GM21390 (cell line): Measurements from ENCODE around the gene PRPH.
"Not testable (repeated sequence)": the region's sequence is repeated elsewhere in the genome, so short reads cannot be mapped to it uniquely, and the experiment has no call there.

ENCODE experiments used
- ATAC-seq: cut with Tn5 transposase; IDR thresholded peaks from one replicate; pipeline ENCODE4 v1.9.1; 2021; ENCODE audit not compliant: unreplicated experiment

Gene PRPH

DNA sequence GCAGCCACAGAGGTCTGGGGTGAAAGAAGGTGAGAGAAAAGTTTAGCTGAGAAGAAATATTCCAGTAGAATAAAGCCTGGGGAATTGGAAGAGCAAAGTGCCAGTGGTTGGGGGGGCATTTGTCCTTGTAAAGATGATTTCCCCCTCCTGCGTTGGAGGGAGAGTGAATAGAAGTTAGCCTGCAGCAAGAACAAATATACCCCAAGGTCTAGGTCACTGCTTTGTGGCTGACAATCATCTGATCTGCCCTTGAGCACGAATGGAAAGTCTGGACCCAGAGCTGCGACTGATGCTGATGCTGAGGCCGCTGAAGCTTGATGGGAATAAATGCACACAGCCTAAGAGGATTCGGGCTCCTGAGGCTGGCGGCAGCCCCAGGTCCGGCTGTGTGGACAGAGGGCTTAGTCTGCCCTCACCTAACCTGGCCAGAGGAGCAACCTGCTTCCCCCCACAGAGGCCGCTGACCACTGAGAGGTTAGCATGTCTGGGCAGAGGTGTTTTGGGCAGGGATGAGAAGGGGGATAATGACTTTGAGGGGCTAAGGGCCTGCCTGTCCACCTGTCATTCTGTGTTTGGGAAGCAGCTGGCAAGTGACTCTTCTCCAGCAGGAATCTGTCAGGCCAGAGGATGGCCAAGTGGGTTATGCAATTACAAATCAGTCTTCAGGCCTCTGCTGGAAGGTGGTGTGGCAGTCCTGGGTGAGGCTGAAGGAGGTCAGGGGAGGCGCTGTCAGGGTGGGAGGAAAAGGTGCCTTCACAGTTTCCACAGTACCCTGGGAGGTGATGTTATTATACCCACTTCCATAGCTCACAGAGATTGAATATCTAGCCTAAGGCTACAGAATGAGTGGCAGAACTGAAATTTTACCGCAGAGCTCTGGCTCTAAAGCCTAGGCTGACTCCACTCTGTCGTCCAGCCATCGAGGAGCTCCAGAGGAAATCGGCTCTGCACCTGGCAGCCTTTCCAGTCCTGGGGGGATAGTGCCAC, 18.4 kb upstream of the PRPH start:
- ATAC-seq, result no peak

GRCh38 chr12:49277466-49277865, 17.5 kb upstream of the PRPH start:
- no peak for ATAC-seq

GRCh38 chr12:49279706-49280159, 15.2 kb upstream of the PRPH start:
- ATAC-seq, result no peak

GRCh38 chr12:49280545-49280944, 14.4 kb upstream of the PRPH start:
- not testable (repeated sequence) for ATAC-seq

GRCh38 chr12:49282302-49282701, 12.6 kb upstream of the PRPH start:
- no peak for ATAC-seq

GRCh38 chr12:49282740-49283375, 12.1 kb upstream of the PRPH start:
- ATAC-seq, result not testable (repeated sequence)

DNA sequence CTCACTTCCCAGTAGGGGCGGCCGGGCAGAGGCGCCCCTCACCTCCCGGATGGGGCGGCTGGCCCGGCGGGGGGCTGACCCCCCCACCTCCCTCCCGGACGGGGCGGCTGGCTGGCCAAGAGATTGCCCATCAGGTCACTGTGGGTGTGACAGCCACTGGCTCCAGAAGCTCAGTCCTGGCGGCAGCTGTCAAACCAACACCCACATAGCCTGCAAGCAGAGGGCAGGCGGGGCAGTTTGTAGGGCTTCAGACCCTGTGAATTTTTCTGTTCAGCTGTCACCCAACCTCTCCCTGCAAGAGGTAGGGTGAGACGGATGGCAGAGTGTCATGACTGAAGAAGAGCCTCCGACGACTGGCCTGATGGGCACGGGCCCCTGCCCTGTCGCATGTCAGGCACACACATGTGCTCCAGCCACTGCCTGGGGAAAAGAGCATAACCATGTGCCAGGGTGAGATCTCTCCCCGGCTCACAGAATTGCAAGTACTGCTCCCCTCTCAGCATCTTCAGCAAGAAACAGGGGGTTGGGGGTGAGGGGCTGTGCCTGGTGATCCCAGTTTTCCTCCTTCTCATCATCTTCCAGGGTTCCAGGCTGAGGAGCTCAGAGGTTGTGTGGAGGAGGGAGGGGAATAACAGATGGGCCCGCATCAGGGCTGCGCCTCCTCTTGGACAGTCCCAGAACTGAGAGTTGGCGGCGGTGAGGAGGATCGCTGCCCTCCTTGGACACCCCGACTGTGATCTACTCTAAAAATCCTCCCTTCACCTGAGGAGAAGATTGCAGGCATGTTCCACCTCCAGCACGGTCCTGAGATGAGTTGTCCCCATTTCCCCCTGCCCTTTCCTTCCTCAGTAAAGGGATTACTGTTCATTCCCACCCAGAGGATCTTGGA, 11.2 kb upstream of the PRPH start:
- ATAC-seq, result no peak

GRCh38 chr12:49284672-49285071, 10.3 kb upstream of the PRPH start:
- ATAC-seq, result no peak

DNA sequence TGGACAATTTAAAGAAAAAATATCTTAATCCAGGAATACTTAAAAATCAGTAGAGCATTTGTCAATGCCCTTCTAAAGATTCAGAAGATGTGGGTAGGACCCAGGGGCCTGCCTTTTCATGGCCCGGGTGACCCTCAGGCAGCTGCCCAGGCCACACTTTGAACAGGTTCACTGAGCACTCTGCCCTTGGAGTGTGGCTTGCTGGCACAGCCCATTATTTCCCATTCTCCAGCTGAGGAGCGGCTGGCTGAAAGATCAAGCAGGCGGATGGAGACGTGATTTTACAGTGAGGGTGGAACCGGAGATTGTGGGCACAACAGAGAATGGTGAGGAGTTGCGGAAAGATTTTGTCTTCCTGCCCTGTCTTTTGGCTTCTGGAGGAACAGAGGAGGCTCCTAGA, 7.1 kb upstream of the PRPH start:
- no peak for ATAC-seq

DNA sequence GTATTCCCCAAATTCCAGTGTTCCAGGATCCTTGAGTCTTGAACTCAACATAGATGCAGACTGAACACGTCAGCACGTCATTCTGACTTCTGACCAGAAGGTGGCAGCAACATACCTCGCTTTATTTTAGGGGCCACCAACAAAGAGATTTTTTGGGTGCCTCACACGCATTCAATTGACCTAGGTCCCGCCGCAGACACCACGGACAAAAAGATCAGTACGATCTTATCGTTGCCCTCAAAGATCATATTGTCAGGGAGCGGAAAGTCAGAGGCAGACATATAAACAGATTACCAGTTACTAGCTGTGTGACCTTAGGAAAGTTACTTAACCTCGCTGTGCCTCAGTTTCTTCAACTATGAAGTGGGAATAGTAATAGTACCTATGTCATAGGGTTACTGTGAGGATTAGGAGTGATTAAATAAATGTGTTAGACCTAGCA, 6.5 kb upstream of the PRPH start:
- ATAC-seq, result no peak

DNA sequence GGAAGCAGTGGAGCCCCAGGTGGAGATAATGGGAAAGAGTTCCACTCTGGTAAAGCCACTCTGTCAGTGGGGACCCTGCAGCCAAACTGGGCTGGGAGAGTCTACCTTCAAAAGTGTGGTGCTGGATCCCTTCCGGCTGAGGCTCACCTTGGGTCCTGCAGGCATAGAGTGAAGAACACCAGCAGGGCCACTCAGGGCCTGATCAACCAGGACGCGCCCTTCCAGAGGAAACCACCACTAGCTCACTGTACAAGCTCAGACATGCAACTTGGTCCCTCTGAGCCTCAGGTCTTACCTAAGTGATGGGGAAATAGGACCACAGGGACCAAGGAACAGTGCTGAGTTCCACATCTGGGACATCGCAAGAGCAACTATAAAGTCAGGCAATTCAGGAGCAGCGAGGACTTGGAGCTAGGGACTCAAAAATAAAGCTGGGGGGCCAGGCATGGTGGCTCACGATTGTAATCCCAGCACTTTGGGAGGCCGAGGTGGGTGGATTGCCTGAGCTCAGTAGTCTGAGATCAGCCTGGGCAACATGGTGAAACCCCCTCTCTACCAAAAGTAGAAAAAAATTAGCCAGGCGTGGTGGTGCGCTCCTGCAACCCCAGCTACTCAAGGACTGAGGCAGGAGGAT, 5.9 kb upstream of the PRPH start:
- ATAC-seq, result no peak

DNA sequence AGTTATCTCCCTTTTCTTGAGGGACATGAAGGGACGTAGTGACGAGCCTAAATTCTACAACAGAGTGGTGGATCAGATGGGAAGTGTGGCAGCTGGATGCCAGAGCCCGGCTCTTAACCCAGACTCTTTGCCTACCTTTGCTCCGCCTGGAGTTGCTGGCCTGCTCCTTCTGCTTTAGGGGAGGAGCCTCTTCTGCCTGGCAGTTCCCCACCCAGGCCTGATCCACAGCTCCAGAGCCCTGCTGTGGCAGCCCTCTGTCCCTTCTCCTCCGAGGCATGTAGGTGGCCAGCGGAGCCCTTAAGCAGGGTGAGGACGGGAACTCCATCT, 2.3 kb upstream of the PRPH start:
- ATAC-seq, result no peak

- no peak for ATAC-seq
These were observed 1.6 kb upstream of the PRPH start for GRCh38 chr12:49293056-49293956.

- ATAC-seq, result no peak
These were observed 702 bp upstream of the PRPH start for GRCh38 chr12:49294086-49294803.

- ATAC-seq, result no peak
These were observed 204 bp upstream of the PRPH start for GRCh38 chr12:49294804-49295081.

DNA sequence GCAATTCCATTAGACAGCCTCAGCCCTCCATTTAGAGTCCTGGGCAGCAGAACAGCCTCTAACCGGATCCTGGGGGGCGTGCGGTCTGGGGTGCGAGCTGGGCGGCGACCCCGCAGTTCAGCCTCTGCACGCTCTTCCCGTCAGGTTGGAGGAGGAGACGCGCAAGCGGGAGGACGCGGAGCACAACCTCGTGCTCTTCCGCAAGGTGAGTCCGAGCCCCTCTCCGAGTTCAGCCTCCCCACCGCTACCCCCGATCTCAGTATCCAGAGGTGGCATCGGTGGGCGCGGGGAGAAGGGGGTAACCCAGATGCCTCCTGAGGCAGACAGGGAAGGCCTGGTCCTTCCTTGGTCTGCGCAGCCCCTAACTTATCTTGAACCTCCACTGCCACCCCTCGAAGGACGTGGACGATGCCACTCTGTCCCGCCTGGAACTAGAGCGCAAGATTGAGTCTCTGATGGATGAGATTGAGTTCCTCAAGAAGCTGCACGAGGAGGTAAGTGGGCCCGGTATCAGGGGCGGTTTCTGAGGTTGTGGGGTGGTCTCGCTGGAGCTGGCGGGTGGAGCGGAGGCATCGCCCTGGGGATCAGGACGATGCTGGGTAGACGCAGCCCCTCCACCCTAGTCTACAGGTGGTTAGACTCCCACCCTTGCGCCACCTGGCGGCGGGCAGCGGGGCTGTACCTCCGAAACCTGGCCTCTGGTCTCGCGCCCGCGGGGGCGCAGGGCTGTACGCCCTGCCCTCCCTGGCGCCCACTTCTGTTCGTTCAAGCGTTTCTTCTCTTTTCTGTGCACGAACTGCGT, 1.3 kb downstream of the PRPH start:
- ATAC-seq, result no peak

GRCh38 chr12:49296836-49297694, 2.1 kb downstream of the PRPH start:
- no peak for ATAC-seq

- ATAC-seq, result no peak
These were observed 2.7 kb downstream of the PRPH start for GRCh38 chr12:49297695-49298060.
